ENCODE data around the gene UNC93A.
A peak's percentile ranks its signal among the peaks of the same experiment; 100 is the strongest.
"Not testable (repeated sequence)": the region's sequence is repeated elsewhere in the genome, so short reads cannot be mapped to it uniquely, and the experiment has no call there.

Gene UNC93A

DNA sequence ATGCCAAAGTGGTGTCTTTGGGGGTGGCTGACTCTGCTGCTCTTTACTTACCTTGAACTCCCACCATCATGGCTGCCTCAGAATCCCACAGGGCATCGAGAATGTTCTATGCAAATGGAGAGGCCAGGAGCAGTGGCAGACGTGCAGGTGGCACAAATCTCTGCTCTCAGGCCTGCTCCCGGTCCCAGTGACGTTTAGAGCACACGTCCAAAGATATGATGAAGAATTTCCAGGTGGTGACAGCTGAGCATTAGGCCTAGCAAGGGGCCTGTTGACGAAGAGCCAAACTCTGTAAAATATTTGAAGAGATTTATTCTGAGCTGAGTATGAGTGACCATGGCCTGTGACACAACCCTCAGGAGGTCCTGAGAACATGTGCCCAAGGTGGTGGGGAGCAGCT, 19.0 kb upstream of the UNC93A start:
- no peak for DNase-seq

DNA sequence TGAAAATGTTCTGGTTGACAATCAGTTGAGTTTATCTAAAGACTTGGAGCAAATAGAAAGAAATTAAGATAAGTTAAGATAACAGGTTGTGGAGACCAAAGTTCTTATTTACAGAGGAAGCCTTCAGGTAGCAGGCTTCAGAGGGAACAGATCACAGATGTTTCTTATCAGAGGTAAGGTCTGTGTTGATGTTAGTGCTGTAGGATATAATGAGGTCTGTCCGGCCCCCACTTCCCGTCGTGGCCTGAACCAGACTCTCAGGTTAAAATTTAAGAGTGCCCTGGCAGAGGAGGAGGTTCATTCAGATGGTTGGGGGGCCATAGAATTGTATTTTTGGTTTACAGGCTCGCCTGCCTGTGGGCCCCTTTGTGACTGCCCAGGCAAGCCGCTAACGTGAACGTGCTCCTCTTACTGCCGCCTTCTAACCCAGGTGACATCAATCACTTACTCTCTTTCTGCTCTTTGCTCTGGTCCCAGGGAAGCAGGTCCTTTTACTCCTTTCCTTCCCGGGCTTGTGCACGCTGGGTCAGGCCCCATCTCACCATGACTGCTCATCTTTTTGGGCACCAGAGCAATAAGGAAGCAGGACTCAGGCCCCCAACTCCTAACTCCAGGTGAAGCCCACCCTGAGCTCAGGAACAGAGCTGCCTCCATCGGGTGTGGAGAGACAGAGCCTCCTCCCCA, 18.3 kb upstream of the UNC93A start:
- DNase-seq, result no peak

DNA sequence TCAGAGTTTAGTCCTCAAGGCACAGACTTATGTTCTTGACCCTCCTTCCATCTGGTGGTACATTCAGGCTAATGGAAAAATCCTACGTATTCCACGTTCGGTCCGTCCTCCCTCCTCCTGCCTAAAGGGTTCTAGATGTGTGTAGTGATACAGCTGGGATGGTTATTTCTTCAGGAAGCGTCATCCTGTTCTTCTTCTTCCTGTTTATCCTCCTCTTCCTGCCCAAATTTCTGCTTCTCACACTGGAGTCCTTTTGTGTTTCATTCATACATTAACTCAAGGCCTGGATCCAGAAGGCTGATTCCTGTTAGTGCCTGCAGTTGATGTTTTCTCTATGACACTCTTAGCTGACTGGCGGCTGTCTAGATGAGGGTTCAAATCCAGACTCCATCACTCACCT, 16.8 kb upstream of the UNC93A start:
- no peak for DNase-seq

DNA sequence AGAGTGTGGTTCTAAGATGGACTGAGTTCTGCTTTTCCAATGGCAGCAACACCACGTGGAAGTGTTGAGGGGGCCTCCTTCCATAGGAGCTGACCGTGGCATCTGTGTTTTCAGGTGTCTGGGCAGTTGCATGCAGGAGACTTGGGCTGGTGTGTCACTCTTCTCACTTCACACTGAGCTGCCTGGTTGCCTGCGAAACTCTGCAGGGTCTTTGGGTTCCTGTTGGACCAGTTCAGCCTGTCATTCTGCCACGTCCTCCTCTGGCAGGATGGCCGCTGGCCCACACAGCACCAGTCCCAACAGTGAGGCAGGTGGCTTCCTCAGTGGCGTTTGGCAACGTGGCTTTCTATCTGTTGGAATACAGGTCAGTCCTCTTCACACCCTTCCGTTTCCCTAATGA, 16.1 kb upstream of the UNC93A start:
- DNase-seq, result no peak

DNA sequence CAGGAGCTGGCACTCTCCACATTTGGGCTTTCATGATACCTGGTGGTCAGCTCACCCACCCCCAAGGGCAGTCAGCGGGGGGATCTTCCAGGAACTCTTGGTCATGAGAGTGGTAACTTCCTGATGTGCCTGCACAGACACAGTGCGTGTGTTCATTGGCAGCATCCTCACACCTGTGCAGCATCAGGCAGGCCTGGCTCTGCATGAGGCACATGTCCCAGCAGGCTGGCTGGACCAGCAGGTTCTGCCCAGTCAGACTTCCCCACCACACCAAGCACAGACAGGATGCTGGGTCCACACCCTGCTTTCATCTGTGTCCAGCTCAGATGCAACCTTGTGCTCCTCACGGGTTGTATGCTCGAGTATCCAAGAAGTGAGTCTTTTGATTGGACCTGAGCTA, 15.7 kb upstream of the UNC93A start:
- DNase-seq, result no peak

DNA sequence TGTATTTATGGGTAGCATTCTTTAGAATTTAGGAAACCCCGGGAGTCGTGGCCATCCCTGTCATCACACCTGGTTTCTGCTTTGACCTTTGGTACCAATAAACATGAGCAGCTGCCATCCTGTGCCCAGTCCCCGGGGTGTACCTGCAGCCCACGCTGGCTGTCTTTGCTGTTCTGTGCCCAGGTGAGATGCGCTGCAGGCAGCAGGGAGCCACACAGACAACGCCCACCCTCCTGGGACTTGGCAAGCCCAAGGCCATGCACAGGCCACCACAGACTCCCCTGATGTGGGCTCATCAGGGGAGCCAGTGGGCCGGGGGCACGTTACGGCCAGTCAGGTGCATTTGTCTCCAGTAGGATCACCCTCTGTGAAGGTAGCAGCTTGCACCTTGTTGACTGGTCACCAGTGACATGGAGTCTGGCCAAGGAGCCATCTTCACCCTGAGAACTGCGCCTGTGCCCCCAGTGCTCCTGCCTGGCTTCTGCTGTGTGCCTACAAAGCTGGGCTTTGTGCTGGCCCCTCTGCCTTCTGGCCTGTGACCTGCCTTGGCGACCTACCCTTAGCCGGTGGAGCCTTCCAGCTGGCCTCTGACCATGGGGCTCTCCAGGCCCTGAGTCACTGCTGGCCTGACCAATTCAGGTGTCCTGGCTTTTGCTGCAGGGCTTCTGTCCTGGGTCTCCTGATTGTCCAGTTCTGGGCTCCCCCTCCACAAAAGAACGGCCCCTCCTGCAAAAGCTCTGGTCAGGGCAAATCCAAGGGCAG, 14.2 kb upstream of the UNC93A start:
- no peak for DNase-seq

- DNase-seq, result not testable (repeated sequence)
These were observed 12.8 kb upstream of the UNC93A start for GRCh38 chr6:167278173-167278940.

DNA sequence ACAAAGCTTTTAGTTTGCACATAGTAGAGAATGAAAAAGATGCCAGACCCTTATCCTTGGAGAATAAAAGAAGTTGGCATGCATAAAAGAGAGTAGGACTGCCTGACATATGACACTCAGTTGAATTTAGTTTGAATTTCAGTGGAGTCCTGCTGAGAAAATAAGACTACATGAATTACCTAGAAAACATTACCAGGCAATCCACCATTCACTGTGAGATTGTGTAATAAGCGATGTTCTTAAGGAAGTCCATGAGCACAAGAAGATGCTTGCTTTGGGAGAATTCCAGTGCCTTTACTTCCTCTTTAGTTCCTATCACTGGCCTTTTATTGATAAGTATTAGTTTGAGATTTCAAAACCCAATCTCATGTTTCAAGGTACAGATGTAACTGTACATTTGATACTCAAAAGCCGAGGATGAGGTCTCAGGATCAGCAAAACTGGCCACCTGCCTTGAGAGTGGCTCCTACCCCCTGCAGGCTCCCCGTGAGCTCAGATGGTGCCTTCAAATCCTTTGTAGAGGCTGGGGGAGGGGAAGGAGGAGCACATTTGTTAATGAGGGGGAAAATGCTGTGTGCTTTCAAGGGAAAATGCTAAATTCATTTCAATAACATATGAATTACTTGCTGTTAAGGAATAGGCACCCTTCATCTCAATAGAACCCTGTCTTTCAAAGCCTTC, 11.2 kb upstream of the UNC93A start:
- DNase-seq, result peak; percentile 86 to 95

DNA sequence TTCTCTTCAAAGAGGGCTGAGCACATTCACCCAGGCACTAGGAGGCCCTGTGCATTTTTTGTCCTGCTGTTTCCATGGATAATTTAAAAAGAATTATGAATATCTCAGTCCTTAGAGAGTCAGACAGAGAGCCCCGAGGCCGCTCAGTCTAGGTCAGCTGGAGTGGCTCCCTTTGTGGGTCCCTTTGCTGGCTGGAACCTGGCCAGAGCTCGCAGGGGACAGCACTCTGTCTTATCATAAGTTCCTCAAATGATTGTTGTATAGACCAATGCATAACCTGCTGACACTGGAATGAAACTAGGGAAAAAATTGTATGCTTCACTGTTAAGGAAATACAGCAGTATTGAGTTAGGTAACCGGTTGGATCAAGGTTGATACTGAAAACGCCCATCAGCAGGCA, 10.6 kb upstream of the UNC93A start:
- DNase-seq, result peak in 1 of 2 experiments; percentile 27

GRCh38 chr6:167282165-167282564, 8.9 kb upstream of the UNC93A start:
- DNase-seq, result no peak

DNA sequence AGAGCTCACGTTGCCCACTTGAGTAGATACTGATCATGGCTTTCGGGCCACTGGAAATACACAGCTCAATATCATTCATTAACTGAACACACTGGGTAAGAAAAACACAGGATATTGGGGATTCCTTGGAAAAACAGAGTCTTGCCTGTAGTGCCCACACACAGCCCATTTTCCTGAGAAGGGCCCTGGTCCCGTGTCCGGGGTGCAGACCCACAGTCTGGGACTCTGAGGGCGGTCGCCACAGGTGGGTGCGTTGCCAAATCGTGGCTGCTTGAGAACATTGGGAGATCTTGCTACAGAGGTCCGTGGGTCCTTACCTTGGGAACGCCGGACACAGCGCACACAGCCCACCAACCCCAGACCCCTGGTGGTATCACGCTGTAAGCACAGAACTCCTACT, 6.5 kb upstream of the UNC93A start:
- not testable (repeated sequence) for DNase-seq

DNA sequence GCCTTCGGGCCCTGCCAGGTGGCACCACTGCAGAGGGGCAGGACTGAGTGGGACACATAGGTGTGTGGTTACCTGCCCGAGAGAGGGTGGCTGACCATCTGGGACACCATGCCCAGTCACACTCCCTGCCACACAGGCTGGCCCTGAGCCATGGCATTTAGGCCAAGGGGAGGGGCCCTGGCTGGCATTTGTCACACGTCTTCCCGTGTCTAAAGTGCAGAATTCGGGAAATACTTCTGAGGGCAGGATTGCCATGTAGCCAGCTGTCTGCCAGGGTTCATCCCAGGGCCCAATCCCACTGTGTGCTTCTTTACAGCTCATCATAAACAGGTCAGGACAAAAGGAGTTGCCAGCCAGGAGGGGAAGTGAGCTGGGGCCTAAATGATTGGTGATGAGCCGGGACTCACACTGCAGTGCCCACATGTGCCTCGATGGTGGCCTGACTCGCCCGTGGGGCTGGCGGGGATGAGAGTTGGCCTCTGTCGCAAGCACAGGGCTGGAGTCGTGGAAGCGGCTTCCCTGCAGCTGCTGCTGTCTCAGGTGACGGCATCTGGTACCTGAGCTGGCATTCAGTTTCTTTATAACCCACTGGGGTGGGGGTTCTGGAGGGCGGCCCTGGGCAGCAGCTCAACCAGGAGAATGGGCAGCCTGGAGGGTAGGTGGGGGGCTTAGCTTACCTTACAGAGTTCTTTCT, 5.9 kb upstream of the UNC93A start:
- DNase-seq, result peak in 1 of 2 experiments; percentile 53

- no peak for DNase-seq
These were observed 3.5 kb upstream of the UNC93A start for GRCh38 chr6:167287513-167288048.

- peak; percentile 27 to 74 for DNase-seq
These were observed 2.4 kb upstream of the UNC93A start for GRCh38 chr6:167288591-167289225.

GRCh38 chr6:167289291-167289690, 1.8 kb upstream of the UNC93A start:
- not testable (repeated sequence) for DNase-seq

- DNase-seq, result no peak
These were observed 647 bp downstream of the UNC93A start for GRCh38 chr6:167291623-167292300.

DNA sequence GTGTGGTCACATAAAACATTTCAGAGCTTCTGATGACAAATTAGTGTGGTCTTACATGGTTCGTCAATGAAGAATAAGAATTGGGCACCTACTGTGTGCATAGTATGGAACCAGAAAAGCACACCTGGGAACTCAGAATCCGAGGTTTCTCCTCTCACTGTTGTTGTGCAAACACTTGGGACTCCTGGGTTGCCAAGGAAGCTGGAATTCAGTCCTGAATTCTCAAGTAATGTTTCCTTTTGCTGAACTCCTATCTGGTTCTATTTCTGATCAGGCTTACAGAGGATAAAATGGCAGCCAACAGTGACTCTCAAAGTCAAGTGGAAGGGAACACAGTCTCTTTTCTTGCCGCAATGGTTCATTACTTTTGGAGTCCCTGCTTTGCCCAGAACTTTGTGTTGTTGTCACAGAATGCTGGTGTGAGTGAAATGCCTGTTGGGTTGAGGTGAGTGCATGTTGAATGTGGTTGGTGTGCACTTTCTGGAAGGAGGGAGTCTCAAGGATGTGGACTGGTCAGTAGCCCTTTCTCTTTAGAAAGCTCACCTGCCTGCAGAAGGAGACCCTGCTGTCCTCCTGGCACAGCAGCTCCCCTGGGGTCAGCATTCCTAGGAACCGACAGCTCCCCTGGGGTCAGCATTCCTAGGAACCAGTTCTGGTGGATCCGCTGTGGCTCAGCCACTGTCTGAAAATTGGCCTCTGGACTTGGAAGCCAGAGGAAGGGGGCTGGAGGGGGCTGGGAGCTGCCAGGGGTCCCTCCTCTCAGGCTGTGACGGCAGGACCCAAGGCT, 1.4 kb downstream of the UNC93A start:
- no peak for DNase-seq

DNA sequence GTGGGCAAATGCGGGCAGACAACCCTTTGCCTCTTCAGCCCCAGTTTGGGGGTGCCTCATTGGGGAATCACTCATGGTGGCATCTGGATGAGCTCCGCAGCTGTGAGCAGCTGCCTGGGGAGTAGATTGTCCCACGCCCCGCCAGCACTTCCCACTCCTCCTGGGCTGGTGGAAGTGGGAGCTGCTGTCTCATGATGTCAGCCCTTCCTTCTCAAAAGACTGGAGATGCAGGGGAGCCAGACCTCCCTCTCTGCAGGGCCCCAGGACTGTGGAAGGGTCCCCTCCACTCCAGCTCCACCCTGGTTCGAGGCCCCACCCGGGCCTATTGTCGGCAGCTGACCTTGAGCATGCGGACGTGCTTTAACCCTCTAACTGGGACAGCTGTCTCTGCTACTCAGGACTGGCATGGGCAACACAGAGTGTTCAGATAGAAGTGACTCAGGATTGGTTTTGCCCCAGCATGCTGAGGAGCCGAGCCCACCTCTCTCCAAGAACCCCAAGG, 2.0 kb downstream of the UNC93A start:
- DNase-seq, result no peak

DNA sequence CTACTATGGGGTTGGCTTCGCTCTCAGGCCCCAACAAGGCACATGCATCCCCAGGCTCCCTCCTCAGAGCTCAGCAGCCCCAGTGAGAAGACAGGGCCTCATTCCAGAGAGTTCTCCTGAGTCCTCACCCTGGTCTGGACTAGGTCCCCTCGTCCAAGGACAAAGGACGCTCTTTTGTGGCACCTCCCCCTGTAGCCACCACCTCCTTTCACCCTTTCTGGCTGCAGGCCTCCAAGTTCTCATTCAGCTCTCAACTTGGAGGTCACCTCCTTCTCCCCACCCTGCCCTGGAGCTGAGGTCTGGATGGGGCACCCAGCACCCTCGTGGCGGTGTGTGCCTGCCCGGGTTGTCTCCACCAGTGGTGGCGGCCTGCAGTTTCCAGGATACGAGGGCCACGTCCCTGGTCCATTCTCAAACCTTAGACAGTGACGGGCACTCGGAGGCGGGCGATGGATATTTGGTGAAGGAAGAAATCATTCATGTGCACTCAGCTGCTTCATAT, 2.5 kb downstream of the UNC93A start:
- DNase-seq, result no peak

DNA sequence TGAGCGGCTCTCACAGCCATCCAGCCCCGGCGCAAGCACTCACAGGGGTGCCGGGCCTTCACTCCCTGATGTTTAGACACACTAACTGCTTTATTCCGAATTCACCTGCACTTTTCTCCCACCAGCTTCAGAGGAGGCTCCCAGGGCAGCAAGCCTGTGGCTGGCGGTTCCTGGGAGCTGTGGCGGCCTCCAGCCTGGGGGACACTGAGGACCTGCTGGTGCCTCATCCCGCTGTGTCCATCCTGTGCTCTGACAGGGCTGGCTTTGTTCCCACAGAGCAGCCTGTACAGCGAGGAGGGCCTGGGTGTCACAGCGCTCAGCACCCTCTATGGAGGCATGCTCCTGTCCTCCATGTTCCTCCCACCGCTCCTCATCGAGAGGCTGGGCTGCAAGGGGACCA, 3.1 kb downstream of the UNC93A start:
- DNase-seq, result no peak

Measured in NCI-H524 (cell line).